Tibial nerve (tissue), 4 donors: ENCODE measurements around the gene SALL1.

Experiments used
- EP300 ChIP-seq, 2 donors: sonication (generic); formaldehyde crosslinking; IDR thresholded peaks; one replicate each; pipeline ENCODE4 v1.6.1; 2017; ENCODE audit warnings: antibody characterized with exemption in 2 of 2, mild to moderate bottlenecking in 1 of 2
- POLR2A ChIP-seq, 2 donors: fragments of 450-650 bp; IDR thresholded peaks; one replicate each; pipeline ENCODE4 v1.6.1; 2017; ENCODE audit warnings: antibody characterized with exemption in 2 of 2, mild to moderate bottlenecking in 2 of 2, moderate library complexity in 2 of 2
- TF ChIP-seq, protein P1 (sequence below), 5 experiments: fragments of 200-600 bp in 3 of 5; fragments of 450-650 bp in 2 of 5; sonication (generic) in 3 of 5; IDR thresholded peaks; one replicate each; pipeline ENCODE4 v1.5.1; 2016 to 2019; ENCODE audit warnings: antibody characterized with exemption in 5 of 5, mild to moderate bottlenecking in 3 of 5, moderate library complexity in 2 of 5

DNA sequence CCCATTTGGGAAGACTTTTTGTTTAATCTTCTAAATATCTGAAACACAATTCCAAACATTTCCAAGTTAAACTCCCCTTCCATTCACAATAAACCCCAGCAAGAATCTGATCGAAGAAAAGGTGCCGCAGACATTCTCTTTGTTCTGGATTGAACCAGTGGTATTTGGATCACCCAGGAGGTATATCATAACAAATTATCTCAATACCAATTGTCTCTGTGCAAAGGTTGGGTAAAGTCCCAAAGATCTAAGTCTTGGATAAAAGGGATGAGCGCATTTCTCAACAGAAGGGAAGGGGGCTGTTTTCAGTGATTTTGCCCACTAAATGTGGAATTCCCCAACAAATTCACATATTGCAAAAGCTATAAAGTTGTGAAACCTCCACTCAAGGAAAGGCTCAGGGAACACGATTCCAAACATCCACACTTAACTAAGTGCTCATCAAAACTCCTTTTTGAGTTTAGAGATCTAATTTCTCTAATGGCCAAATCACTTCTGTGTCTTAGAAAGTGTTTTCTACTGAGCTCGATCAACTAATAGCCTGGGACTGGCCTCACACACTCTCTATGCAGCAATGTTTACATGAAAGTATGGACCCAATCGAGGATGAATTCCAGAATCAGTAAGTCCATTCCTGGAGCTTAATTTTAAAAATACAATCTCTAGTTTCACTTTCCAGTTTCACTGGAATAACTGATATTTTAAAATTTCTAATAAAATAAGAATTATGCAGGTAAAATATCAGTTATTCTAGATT, 30.9 kb downstream of the SALL1 start:
- no peak for TF ChIP-seq POLR2A (IDR thresholded peaks at IDR 0.05)
- TF ChIP-seq, protein P1, sequence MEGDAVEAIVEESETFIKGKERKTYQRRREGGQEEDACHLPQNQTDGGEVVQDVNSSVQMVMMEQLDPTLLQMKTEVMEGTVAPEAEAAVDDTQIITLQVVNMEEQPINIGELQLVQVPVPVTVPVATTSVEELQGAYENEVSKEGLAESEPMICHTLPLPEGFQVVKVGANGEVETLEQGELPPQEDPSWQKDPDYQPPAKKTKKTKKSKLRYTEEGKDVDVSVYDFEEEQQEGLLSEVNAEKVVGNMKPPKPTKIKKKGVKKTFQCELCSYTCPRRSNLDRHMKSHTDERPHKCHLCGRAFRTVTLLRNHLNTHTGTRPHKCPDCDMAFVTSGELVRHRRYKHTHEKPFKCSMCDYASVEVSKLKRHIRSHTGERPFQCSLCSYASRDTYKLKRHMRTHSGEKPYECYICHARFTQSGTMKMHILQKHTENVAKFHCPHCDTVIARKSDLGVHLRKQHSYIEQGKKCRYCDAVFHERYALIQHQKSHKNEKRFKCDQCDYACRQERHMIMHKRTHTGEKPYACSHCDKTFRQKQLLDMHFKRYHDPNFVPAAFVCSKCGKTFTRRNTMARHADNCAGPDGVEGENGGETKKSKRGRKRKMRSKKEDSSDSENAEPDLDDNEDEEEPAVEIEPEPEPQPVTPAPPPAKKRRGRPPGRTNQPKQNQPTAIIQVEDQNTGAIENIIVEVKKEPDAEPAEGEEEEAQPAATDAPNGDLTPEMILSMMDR (IDR thresholded peaks at IDR 0.05): no peak
- TF ChIP-seq EP300 (IDR thresholded peaks at IDR 0.05): no peak
